HG03095 (cell line): ENCODE data around the gene MYOCOS.
A peak's percentile ranks its signal among the peaks of the same experiment; 100 is the strongest.

Experiments used
- ATAC-seq: cut with Tn5 transposase; IDR thresholded peaks from one replicate; pipeline ENCODE4 v1.9.1; 2021; ENCODE audit warnings: moderate library complexity; ENCODE audit not compliant: unreplicated experiment

MYOCOS gene

GRCh38 chr1:171623651-171624331, 1.7 kb downstream of the MYOCOS start:
- no peak for ATAC-seq

DNA sequence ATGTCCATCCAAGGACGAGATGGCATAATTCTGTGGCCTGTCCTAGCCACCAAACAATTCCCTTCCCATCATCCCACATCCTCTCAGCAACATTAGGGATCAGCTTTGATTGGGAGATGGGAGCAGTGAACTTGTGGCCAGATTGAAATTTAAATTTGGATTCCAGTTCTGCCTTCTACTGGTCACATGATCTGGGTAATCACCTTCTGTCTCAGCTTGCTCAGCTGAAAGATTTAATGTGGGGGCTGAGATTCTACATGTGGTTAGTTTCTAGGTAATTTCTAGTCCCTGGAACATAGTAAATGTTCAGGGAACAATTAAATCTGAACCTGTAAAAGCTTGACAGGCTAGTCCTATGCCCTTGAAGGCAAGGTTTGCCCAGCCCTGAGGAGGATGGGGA, 3.2 kb downstream of the MYOCOS start:
- no peak for ATAC-seq

GRCh38 chr1:171627020-171627419, 5.0 kb downstream of the MYOCOS start:
- ATAC-seq: no peak

DNA sequence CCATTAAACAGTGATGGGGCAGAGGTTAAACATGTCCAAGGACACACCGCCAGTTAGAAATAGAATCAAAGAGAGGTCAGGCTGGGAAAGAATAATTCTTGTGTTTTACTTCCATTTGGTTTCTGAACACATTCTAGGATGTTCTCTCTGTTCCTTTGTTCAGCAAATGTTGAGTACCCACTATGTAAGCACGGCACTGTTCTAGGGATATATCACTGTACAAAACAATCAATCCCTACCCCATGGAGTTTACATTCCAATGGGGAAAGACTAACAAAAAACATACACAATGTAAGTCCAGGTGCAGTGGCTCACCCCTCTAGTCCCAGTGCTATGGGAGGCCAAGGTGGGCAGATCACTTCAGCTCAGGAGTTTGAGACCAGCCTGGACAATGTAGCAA, 6.2 kb downstream of the MYOCOS start:
- no peak for ATAC-seq

GRCh38 chr1:171635661-171636060, 13.6 kb downstream of the MYOCOS start:
- no peak for ATAC-seq

DNA sequence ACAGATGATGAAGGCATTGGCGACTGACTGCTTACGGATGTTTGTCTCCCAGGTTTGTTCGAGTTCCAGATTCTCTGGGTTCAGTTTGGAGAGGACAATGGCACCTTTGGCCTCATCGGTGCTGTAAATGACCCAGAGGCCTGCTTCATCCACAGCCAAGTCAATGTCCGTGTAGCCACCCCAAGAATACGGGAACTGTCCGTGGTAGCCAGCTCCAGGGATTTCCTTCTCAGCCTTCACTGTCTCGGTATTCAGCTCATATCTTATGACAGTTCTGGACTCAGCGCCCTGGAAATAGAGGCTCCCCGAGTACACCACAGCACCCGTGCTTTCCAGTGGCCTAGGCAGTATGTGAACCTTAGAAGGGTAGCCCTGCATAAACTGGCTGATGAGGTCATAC, 14.1 kb downstream of the MYOCOS start:
- no peak for ATAC-seq

DNA sequence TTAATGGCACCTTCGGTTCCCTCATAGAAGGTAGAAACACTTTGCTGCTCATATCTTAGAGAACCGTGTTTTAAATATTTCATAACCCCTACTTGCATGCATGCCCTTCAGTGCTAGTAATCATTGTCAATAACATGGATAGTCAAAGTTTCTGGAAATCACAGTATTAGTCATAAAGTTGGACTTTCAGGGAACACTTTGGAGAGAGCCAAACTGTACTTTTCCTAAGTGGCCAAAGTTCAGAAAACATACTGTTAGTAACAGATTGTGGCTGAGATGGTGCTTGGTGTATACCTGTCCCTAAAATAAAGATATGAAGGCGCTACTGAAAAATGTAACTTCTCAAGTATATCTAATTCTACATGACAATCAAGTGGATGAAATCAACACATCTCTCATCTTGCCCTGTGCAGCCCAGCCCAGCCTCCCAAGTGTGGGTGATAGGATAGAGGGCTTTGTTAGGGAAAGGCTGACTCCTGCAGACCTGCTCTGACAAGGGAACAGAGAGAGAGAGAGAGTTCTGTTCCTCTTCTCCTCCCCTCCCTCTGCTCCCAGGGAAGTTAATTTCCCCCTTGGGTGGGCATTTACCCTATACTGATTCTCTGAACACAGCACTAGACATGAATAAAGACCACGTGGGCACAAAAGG, 16.0 kb downstream of the MYOCOS start:
- no peak for ATAC-seq

GRCh38 chr1:171640225-171640624, 18.2 kb downstream of the MYOCOS start:
- ATAC-seq: no peak

- ATAC-seq: no peak
Observed at GRCh38 chr1:171641076-171641864, 19.2 kb downstream of the MYOCOS start.

DNA sequence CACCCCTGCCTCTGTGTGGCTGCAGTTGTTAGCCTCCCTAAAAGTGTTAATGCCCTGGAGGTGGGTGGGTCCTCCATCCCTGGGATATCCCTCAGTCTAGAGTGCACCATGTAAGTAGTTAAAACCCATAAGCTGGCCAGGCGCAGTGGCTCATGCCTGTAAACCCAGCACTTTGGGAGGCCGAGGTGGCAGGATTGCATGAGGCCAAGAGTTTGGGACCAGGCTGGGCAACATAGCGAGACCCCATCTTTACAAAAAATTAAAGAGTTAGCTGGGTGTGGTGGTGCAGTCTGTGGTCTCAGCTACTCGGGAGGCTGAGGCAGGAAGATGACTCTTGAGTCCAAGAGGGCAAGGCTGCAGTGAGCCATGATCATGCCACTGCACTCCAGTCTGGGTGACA, 20.2 kb downstream of the MYOCOS start:
- no peak for ATAC-seq

DNA sequence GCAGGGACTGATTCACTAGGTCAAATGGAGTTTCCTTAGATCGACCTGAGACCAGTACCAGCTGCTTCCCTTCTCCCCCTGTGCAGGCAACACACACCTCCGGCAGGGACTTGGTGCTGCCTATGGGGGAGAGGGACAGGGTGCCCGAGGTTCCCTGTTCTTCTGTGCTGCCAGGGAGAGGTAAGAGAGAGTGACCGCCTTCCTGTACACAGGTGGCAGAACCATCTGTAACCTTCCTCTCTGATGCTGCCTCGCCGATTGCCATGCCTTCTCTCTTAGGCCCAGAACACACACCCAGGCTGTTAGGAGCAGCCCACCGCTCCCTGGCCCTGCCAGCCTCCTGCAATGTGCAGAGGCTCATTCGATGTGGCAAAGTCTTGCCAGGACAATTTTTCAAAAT, 21.1 kb downstream of the MYOCOS start:
- no peak for ATAC-seq

GRCh38 chr1:171644805-171645483, 22.9 kb downstream of the MYOCOS start:
- ATAC-seq: peak; percentile 66

GRCh38 chr1:171645553-171646248, 23.7 kb downstream of the MYOCOS start:
- no peak for ATAC-seq

DNA sequence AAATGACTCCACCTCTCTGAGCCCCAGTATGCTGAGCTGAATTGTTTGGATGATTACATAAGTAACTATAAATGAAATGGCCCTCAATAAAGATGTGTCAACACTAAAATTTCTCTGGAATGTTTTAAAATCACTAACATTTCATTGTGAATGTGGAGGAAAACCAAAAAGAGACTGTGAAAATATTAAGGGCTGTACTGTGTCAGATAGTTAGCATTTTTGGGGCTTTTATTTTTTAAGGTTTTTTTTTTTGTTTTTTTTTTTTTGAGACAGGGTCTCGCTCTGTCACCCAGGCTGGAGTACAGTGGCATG, 24.2 kb downstream of the MYOCOS start:
- no peak for ATAC-seq

DNA sequence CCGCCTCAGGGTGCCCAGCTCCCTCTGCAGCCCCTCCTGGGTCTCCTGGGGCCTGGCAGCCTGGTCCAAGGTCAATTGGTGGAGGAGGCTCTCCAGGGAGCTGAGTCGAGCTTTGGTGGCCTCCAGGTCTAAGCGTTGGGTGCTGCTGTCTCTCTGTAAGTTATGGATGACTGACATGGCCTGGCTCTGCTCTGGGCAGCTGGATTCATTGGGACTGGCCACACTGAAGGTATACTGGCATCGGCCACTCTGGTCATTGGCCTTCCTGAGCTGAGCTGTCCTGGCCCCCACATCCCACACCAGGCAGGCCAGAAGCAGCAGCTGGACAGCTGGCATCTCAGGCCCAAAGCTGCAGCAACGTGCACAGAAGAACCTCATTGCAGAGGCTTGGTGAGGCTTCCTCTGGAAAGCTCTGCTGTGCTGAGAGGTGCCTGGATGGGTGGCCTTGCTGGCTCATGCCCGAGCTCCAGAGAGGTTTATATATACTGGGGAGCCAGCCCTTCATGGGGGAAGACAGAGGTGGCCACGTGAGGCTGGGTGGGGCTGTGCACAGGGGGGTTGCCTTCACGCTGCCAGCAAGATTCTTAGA, 30.3 kb downstream of the MYOCOS start, which contains the start of gene MYOC:
MYOC (minus strand) TSS at position 455 of the 589 bp plus-strand sequence; CDS start at position 378, 77 bp downstream.
- ATAC-seq: no peak

DNA sequence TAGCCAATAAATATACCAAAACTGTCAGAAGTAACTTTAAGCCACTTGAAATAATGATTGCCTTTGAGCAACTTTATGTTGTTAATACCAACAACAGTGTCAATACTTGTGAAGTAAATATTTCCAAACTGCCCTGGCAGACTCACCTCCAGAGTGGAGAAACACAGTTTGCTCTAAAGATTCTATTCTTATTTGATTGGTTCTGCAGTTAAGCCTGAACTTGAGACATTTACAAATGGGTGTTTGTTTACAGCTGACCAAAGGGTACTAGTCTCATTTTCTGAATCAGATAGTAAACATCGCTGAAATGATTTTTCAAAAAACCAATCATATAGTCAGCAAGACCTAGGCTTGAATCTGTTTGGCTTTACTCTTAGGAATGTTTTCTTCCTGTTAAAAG, 31.8 kb downstream of the MYOCOS start:
- no peak for ATAC-seq

GRCh38 chr1:171654201-171654941, 32.3 kb downstream of the MYOCOS start:
- no peak for ATAC-seq

DNA sequence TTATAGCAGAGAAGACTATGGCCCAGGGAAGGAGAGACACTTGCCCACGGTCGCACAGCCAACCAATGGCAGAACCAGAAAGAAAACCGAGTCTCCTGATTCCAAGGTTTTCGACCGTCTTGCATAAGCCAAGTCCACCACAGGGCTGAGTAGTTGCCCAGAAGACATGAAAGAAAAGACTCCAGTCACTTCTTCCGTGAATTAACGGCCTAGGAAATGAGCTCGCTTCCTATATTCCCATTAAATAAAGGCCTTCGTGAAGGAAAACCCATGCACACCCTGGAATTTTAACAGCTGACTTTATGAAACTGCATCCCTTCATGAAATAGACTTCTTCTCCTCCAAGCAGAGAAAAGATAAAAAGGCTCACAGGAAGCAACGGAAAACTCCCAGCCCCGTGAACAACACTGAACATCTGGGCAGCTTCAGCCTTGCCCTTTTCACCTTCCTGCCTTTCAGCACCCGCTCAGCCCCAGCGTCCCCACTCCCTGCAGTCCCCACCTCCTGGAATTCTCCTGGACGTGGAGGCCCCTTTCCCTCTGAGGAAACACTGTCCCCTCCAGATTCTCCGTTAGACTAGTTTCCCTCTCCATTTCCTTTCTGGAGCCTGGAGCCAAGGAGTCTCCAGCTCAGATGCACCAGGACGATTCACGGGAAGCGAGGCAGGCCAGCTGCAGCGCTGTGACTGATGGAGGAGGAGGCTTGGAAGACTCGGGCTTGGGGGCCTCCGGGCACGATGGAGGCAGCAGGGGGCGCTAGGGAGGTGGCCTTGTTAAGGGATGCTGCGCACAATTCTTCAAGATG, 33.1 kb downstream of the MYOCOS start:
- no peak for ATAC-seq

DNA sequence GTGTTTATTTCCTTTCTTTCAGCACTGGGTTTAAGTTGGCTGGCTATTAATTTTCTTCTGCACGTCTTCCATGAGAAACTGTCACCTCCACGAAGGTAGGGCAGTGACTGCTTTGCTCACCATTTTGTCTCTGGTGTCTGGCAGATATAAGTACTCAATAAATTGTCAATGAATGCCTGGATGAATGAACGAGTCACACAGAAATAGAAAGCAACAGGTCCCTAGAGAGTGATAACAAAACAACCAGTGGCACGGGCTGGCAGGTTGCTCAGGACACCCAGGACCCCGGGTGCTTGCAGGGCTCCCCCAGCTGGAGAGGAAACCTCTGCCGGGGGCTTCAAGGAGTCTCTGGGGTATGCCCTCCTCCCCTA, 33.7 kb downstream of the MYOCOS start:
- no peak for ATAC-seq
